SU-DHL-6 (cell line): ENCODE measurements around the gene UPP1.

Experiments used
- H2AFZ ChIP-seq: fragments of 200-600 bp; sonication (generic); 2 replicates; pipeline ENCODE4 v1.6.1; 2014; ENCODE audit warnings: low read depth, mild to moderate bottlenecking, moderate library complexity, mixed read lengths, antibody characterized with exemption, low read length; ENCODE audit not compliant: severe bottlenecking
- H3F3A ChIP-seq: fragments of 200-600 bp; shearing (Covaris generic); 2 replicates; pipeline ENCODE4 v1.6.0; 2016; ENCODE audit warnings: antibody characterized with exemption, mild to moderate bottlenecking; ENCODE audit not compliant: insufficient read depth
- H3K27ac ChIP-seq: fragments of 200-600 bp; sonication (generic); 2 replicates; pipeline ENCODE4 v1.5.1; 2016; ENCODE audit warnings: low read depth, mild to moderate bottlenecking, low read length, moderate library complexity, mixed read lengths
- H3K27me3 ChIP-seq: fragments of 200-600 bp; sonication (generic), shearing (Covaris generic); 2 replicates; pipeline ENCODE4 v1.6.0; 2014; ENCODE audit warnings: mild to moderate bottlenecking, low read length
- H3K36me3 ChIP-seq: fragments of 200-600 bp; sonication (generic); 2 replicates; pipeline ENCODE4 v1.6.1; 2014; ENCODE audit warnings: mild to moderate bottlenecking, low read length, mixed read lengths
- H3K4me2 ChIP-seq: fragments of 300-600, 200-600 bp; shearing (Covaris generic), sonication (generic); 2 replicates; pipeline ENCODE4 v1.6.0; 2014; ENCODE audit warnings: low read length, low read depth, mild to moderate bottlenecking; ENCODE audit not compliant: poor library complexity, severe bottlenecking
- H3K4me3 ChIP-seq: fragments of 200-600 bp; sonication (generic); 2 replicates; pipeline ENCODE4 v1.5.1; 2014; ENCODE audit warnings: antibody characterized with exemption, low read length, mild to moderate bottlenecking, mixed read lengths; ENCODE audit not compliant: insufficient read depth, poor library complexity, severe bottlenecking
- H3K79me2 ChIP-seq: fragments of 200-600 bp; sonication (generic); 2 replicates; pipeline ENCODE4 v1.6.1; 2014; ENCODE audit warnings: mild to moderate bottlenecking, low read length, moderate library complexity; ENCODE audit not compliant: insufficient read depth
- H3K9ac ChIP-seq: fragments of 200-600 bp; sonication (generic); 2 replicates; pipeline ENCODE4 v1.7.0; 2014; ENCODE audit warnings: mild to moderate bottlenecking, low read length
- H3K9me2 ChIP-seq: fragments of 200-600 bp; sonication (generic); replicated peaks from 2 replicates; pipeline ENCODE4 v1.6.1; 2014; ENCODE audit warnings: low read length; ENCODE audit not compliant: insufficient read depth
- H3K9me3 ChIP-seq: fragments of 200-600 bp; sonication (generic); 2 replicates; pipeline ENCODE4 v1.6.1; 2014; ENCODE audit warnings: low read length, mixed read lengths; ENCODE audit not compliant: insufficient read depth
- H4K20me1 ChIP-seq: fragments of 200-600 bp; sonication (generic); 2 replicates; pipeline ENCODE4 v1.6.1; 2014; ENCODE audit warnings: low read depth, mild to moderate bottlenecking, antibody characterized with exemption, low read length, moderate library complexity, mixed read lengths
- EZH2phosphoT487 ChIP-seq: fragments of 200-600 bp; sonication (generic), shearing (Covaris generic); conservative IDR thresholded peaks from 2 replicates; pipeline ENCODE4 v1.6.1; 2018; ENCODE audit warnings: mild to moderate bottlenecking, antibody characterized with exemption, low read length, moderate library complexity, mixed read lengths
- TF ChIP-seq, protein P1 (sequence below): fragments of 200-600 bp; sonication (generic); IDR thresholded peaks from one replicate; pipeline ENCODE4 v1.5.1; 2017; ENCODE audit warnings: antibody characterized with exemption, mild to moderate bottlenecking, low read length, moderate library complexity; ENCODE audit not compliant: insufficient read depth, poor library complexity, severe bottlenecking

Gene UPP1

DNA sequence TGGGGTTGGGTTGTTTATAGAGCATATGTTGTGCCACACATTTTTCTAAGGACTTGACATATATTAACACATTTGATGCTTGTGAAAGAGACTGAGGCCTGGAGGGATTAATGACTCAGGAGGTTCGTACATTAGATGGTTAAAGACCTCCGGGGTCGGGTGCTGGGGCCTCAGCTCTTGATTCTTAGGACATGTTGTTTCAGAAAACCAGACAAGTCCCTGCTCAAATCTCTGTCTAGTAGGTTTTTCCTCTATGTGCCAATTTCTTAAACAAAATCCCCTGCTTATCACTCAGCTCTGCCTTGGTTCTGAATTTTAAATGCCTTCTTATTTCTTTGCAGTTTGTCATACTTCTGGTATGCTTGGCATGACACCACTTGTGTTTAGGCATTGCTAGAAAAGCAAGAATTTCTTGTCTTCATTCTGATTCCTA lies 5.8 kb downstream of the UPP1 start:
- no peak overlapping the region for H3K9ac ChIP-seq
- no peaks in the 10 kb centered on the region for H3K9me3 ChIP-seq
- no peak overlapping the region for H3K4me3 ChIP-seq
- TF ChIP-seq, protein P1, sequence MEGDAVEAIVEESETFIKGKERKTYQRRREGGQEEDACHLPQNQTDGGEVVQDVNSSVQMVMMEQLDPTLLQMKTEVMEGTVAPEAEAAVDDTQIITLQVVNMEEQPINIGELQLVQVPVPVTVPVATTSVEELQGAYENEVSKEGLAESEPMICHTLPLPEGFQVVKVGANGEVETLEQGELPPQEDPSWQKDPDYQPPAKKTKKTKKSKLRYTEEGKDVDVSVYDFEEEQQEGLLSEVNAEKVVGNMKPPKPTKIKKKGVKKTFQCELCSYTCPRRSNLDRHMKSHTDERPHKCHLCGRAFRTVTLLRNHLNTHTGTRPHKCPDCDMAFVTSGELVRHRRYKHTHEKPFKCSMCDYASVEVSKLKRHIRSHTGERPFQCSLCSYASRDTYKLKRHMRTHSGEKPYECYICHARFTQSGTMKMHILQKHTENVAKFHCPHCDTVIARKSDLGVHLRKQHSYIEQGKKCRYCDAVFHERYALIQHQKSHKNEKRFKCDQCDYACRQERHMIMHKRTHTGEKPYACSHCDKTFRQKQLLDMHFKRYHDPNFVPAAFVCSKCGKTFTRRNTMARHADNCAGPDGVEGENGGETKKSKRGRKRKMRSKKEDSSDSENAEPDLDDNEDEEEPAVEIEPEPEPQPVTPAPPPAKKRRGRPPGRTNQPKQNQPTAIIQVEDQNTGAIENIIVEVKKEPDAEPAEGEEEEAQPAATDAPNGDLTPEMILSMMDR = no peak
- TF ChIP-seq EZH2phosphoT487 = no peak
- peaks cover 6% of the 10 kb centered on the region; the same call in 1 of the 2 replicates for H3F3A ChIP-seq
- H3K4me2 ChIP-seq = no peak overlapping the region
- no peak overlapping the region for H3K27ac ChIP-seq
- H4K20me1 ChIP-seq = no peaks in the 10 kb centered on the region
- no peaks in the 10 kb centered on the region for H3K36me3 ChIP-seq
- no peak overlapping the region for H2AFZ ChIP-seq
- H3K27me3 ChIP-seq = no peaks in the 10 kb centered on the region
- no peaks in the 10 kb centered on the region for H3K79me2 ChIP-seq
- H3K9me2 ChIP-seq = no peaks in the 10 kb centered on the region

DNA sequence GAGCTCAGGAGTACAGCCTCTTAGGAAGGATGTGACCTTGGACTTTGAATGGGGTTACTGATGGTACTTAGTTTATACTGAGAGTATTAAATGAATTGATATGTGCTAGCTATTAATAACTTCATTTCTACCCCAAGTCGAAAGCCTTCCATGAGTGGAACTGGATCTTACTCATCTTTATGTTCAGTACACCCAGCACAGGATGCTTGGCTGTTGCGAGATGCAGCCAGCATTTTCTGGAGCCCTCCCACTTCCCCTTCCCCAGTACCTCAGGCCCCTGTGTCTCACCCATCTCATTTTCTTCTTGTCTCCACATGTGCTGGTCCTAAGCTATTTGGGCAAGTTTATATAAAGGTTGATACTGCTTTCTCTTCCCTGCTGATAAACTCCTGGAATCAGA lies 7.2 kb downstream of the UPP1 start:
- H3K9me3 ChIP-seq = no peaks in the 10 kb centered on the region
- H3K9ac ChIP-seq = no peak overlapping the region
- no peak overlapping the region for H3K4me3 ChIP-seq
- TF ChIP-seq, protein P1 = no peak
- TF ChIP-seq EZH2phosphoT487 = no peak
- H3F3A ChIP-seq = no peaks in the 10 kb centered on the region
- no peaks in the 10 kb centered on the region for H3K36me3 ChIP-seq
- no peak overlapping the region for H3K4me2 ChIP-seq
- H4K20me1 ChIP-seq = no peaks in the 10 kb centered on the region
- no peak overlapping the region for H3K27ac ChIP-seq
- H3K27me3 ChIP-seq = no peaks in the 10 kb centered on the region
- H3K9me2 ChIP-seq = no peaks in the 10 kb centered on the region
- no peaks in the 10 kb centered on the region for H3K79me2 ChIP-seq
- no peak overlapping the region for H2AFZ ChIP-seq

DNA sequence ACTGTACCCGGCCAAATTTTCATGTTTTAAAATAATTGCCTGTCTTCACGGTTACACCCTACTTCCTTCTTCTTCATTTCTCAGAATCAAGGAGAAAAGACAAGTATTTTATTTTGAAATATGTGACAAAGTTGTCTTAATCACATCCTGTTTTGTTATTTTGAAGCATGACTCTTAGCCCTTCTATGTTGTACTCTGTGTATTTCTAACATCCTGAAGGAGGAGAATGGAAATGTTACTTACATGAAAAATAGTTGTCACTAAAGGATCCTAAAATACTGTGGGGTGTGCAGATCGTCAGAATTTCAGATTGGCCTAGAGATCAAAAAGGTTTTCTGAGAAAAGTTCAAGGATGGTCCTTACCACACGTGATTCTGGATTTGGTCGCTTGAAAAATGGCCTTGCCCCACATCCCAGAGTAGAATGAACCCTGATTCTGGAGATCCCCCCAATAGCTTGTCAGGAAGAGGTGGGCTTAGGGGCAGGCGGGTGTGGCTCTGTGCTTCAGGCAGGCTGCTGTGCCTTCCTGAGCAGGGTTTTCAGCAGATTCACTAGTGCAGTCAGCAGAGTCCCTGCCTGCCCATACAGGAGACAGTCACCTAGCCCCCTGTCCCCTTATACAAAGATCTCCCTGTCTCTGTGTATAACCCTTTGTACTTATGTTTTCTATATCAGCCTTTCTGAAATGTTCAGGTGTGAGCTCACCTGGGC lies 8.6 kb downstream of the UPP1 start:
- H3K27ac ChIP-seq = no peak overlapping the region

More for the DNA sequence above, 8.6 kb downstream of the UPP1 start:
- Histone ChIP-seq H3K9me3 (no peaks in the 10 kb centered on the region), H3K9me2 (no peaks in the 10 kb centered on the region), H3K4me2 (no peak overlapping the region), H4K20me1 (no peaks in the 10 kb centered on the region), H3F3A (no peaks in the 10 kb centered on the region), H3K4me3 (no peak overlapping the region), H3K9ac (no peak overlapping the region), H3K36me3 (no peaks in the 10 kb centered on the region), H3K27me3 (no peaks in the 10 kb centered on the region), H2AFZ (no peak overlapping the region), H3K79me2 (no peaks in the 10 kb centered on the region)
- TF ChIP-seq EZH2phosphoT487 = no peak
- TF ChIP-seq, protein P1 = no peak
